Gastrocnemius medialis (tissue), 4 donors: Measurements from ENCODE around the gene GSTCD. TPM values are rescaled to one million over a fixed set of nuclear protein-coding genes. Genes with fewer than 3 reads are reported as not detected.
A peak's percentile ranks its signal among the peaks of the same experiment; 100 is the strongest.

Source experiments
- ATAC-seq, 2 donors: fragments of 150-250 bp; one replicate each; pipeline ENCODE4 v1.9.1; 2016
- DNase-seq, 2 donors: peaks; one replicate each; pipeline ENCODE4 v3.0.0-alpha.2; 2019
- H3K27ac ChIP-seq, 4 donors: fragments of 200-600 bp; sonication (generic); 1 replicate in 1 of 4; 2 replicates in 3 of 4; pipeline ENCODE4 v1.5.1; 2016 to 2018; ENCODE audit warnings: mild to moderate bottlenecking in 2 of 4, moderate library complexity in 1 of 4
- H3K27me3 ChIP-seq, 3 donors: fragments of 200-600 bp; sonication (generic) in 2 of 3; 1 replicate in 1 of 3; 2 replicates in 2 of 3; pipeline versions ENCODE4 v1.5.1 to v1.6.0; 2016 to 2019; ENCODE audit warnings: mild to moderate bottlenecking in 1 of 3, moderate library complexity in 1 of 3
- H3K36me3 ChIP-seq, 2 donors: fragments of 200-600 bp; sonication (generic) in 1 of 2; one replicate each; pipeline ENCODE4 v1.5.1; 2017 to 2018
- H3K4me1 ChIP-seq, 2 donors: fragments of 200-600 bp; sonication (generic) in 1 of 2; one replicate each; pipeline ENCODE4 v1.5.1; 2016 to 2017; ENCODE audit warnings: mild to moderate bottlenecking in 2 of 2
- H3K4me3 ChIP-seq, 4 donors: fragments of 200-600 bp; sonication (generic) in 3 of 4; 1 replicate in 1 of 4; 2 replicates in 3 of 4; pipeline ENCODE4 v1.5.1; 2016 to 2019; ENCODE audit warnings: mild to moderate bottlenecking in 2 of 4
- H3K9me3 ChIP-seq, 3 donors: fragments of 200-600 bp; sonication (generic) in 2 of 3; 1 replicate in 1 of 3; 2 replicates in 2 of 3; pipeline ENCODE4 v1.5.1; 2016 to 2019
- POLR2A ChIP-seq, 2 donors: fragments of 450-650 bp; IDR thresholded peaks; one replicate each; pipeline ENCODE4 v1.6.1; 2017; ENCODE audit warnings: antibody characterized with exemption in 2 of 2, mild to moderate bottlenecking in 2 of 2, moderate library complexity in 2 of 2
- in situ Hi-C, 4 donors: fragments of 200-750 bp; cut with MboI; loops; one replicate each; pipeline versions ENCODE4 v1.15.0 to v1.8.0; 2017; ENCODE audit warnings: low sequenced_read_pairs in 4 of 4
- intact Hi-C: fragments of 100-400 bp; cut with DNase I; formaldehyde crosslinking; loops from one replicate; pipeline ENCODE4 v1.15.1; 2023; ENCODE audit warnings: low total_unique reads
- total RNA-seq, 4 donors: library from RNA; depleted of rRNA; stranded (reverse); fragments of >200 nt; gene quantifications; one replicate each; pipeline versions ENCODE4 v1.1.0 to v1.2.3, GENCODE V29; 2016
- TF ChIP-seq, protein P1 (sequence below), 5 experiments: fragments of 450-650 bp in 3 of 5; fragments of 200-600 bp in 2 of 5; sonication (generic) in 2 of 5; IDR thresholded peaks in 4 of 5; conservative IDR thresholded peaks in 1 of 5; 1 replicate in 4 of 5; 2 replicates in 1 of 5; pipeline ENCODE4 v1.5.1; 2016 to 2019; ENCODE audit warnings: antibody characterized with exemption in 5 of 5, mild to moderate bottlenecking in 3 of 5, moderate library complexity in 3 of 5

The GSTCD gene, protein sequence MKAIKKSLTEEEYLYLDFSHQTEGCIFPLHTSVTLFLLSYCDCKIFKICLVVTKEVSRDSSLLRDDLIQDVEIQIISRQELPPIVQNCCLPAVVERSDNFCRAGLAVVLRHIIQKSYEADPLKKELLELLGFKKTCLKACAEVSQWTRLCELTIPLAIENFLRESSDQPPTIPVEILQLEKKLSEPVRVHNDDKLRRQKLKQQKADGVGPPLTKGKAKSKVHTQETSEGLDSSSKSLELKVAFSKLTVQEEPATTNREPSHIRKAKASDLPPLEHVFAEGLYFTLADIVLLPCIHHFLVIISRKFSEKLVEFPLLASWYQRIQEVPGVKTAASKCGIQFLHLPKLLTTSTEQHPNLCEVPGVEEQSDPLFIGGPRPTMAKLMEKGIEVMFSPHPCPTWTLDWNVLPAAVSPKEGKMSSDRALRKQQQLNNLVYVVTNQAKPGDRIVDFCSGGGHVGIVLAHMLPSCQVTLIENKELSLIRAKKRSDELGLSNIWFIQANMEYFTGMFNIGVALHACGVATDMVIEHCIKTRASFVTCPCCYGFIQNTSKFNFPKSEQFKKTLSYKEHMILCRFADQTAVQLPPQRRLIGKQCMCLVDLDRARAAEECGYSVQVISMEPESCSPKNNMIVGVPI
- 10 to 100 TPM in 1 of 4 donors, 1 to 10 TPM in 3; 1.8 to 15.0 (median 5.6) TPM for total RNA-seq

DNA sequence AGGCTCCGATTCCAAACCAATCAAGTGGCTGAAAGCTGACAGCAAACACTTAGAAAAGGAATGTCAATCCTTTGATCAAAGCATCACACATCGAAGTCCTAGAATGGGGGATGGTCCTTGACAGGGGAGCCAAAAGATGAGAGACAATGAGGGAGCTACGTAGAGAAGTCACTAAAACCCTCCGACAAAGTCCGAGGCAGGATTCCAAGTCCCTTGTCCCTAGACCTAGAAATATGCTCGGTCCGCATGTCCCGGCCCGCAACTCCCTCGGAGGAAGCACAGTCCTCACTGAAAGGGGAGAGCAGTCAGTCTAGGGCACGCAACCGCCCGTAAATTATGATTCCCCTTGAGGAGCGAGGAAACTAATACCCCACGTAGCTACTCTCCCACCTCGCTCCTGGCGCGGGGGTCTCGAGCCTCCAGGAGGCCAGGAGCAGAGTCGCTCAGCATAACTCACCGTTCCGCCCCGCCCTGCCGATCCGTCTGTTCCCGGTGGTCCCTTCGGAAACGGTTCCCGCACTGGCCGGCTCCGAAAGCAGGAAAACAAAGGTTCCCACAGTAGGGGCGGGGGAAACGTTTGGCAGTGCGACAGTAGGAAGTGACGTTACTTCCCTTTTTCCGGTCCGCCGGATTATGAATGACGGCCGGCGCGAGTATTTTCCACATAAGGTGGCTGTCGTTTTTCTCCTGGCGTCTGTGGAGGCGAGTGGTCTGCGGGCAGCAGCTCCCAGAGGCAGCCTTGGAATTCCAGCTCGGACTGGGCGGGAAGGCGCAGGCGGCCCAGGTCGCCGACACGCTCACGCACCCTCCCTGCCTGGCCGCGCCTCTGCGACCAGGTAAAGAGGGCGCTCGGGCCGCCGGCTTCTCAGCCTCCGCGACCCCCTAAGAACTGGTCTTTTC lies at the start of gene GSTCD, which contains the start of gene INTS12:
GSTCD (plus strand) TSS at position 604 of the 900 bp plus-strand sequence. CDS start 8,830 bp downstream, outside the sequence.
INTS12 (minus strand) TSS at position 509 of the 900 bp plus-strand sequence. CDS start 8,684 bp downstream, outside the sequence.
- no peaks in the 10 kb centered on the region for H3K27me3 ChIP-seq
- DNase-seq (peak; percentile 84 to 86), ATAC-seq (peak; percentile 98 to 99)
- peak within 1 kb of the TSS; percentile 91 to 98 (median 94) for H3K4me3 ChIP-seq
- in situ Hi-C loops: loop anchor here in 3 of 4 donors (25.0 kb wide), 2 partner anchors 196 to 571 kb away; partner anchors contain the start of gene TET2 (in 2 of the 3)
- TF ChIP-seq, protein P1, sequence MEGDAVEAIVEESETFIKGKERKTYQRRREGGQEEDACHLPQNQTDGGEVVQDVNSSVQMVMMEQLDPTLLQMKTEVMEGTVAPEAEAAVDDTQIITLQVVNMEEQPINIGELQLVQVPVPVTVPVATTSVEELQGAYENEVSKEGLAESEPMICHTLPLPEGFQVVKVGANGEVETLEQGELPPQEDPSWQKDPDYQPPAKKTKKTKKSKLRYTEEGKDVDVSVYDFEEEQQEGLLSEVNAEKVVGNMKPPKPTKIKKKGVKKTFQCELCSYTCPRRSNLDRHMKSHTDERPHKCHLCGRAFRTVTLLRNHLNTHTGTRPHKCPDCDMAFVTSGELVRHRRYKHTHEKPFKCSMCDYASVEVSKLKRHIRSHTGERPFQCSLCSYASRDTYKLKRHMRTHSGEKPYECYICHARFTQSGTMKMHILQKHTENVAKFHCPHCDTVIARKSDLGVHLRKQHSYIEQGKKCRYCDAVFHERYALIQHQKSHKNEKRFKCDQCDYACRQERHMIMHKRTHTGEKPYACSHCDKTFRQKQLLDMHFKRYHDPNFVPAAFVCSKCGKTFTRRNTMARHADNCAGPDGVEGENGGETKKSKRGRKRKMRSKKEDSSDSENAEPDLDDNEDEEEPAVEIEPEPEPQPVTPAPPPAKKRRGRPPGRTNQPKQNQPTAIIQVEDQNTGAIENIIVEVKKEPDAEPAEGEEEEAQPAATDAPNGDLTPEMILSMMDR (IDR thresholded peaks at IDR 0.05 in 4 of 5, conservative IDR thresholded peaks at IDR 0.05 in 1 of 5): no peak
- TF ChIP-seq POLR2A (IDR thresholded peaks at IDR 0.05): peak; percentile 48 to 57
- no peaks in the 10 kb centered on the region for H3K36me3 ChIP-seq
- intact Hi-C loops: loop anchor here (1.0 to 2.0 kb wide), 4 partner anchors 86 to 608 kb away; partner anchors contain the start of genes AIMP1, PPA2, TBCK and TET2
- H3K4me1 ChIP-seq: peaks cover 18 to 30% of the 10 kb centered on the region in 2 donors
- H3K27ac ChIP-seq: peak within 1 kb of the TSS; percentile 89 to 93 (median 91)
- H3K9me3 ChIP-seq: no peaks in the 10 kb centered on the region

DNA sequence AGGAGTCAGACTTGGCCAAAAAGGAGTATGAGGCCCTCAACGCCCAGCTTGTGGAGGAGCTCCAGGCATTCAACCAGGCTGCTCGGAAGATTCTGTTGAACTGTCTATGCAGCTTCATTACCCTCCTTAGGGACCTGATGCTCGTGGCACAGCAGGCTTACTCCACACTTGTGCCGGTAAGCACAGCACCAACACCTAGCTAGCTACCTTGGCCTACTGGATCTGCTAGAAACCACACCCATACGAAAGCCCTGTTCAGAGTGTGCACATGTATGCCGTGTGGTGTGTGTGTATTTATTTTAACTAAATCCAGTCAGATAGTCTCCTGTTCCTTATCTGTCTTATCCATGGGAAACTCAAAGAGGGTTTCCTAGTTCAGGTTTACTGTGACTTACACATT lies 49.4 kb upstream of the GSTCD start:
- no peaks in the 10 kb centered on the region for H3K4me1 ChIP-seq
- no peak overlapping the region for H3K27ac ChIP-seq
- intact Hi-C loops (no loop called here), in situ Hi-C loops (no loop called here)
- no peak overlapping the region for H3K4me3 ChIP-seq
- no peaks in the 10 kb centered on the region for H3K9me3 ChIP-seq
- no peaks in the 10 kb centered on the region for H3K36me3 ChIP-seq
- TF ChIP-seq, protein P1 (IDR thresholded peaks at IDR 0.05 in 4 of 5, conservative IDR thresholded peaks at IDR 0.05 in 1 of 5): no peak
- TF ChIP-seq POLR2A (IDR thresholded peaks at IDR 0.05): no peak
- ATAC-seq: no peak
- no peaks in the 10 kb centered on the region for H3K27me3 ChIP-seq
- no peak for DNase-seq

DNA sequence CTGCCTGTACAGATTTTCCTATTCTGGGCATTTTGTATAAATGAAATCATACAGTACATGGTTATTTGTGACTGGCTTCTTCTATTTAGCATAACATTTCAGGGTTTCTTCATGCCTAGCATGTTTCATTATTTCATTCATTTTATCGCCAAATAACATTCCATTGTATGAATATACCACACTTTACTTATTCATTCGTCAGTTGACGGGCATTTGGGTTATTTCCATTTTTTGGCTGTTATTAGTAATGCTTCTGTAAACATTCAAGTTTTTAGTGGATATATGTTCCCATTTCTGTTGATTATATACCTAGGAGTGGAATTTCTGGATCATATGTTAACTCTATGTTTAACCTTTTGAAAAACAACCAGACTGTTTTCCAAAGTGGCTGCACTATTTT lies 47.6 kb upstream of the GSTCD start:
- in situ Hi-C loops: no loop called here
- no peak overlapping the region for H3K27ac ChIP-seq
- TF ChIP-seq, protein P1 (IDR thresholded peaks at IDR 0.05 in 4 of 5, conservative IDR thresholded peaks at IDR 0.05 in 1 of 5): no peak
- TF ChIP-seq POLR2A (IDR thresholded peaks at IDR 0.05): no peak
- H3K27me3 ChIP-seq: no peaks in the 10 kb centered on the region
- DNase-seq: no peak
- intact Hi-C loops: no loop called here
- H3K4me3 ChIP-seq: no peak overlapping the region
- no peaks in the 10 kb centered on the region for H3K4me1 ChIP-seq
- no peak for ATAC-seq
- H3K36me3 ChIP-seq: no peaks in the 10 kb centered on the region
- H3K9me3 ChIP-seq: no peaks in the 10 kb centered on the region

DNA sequence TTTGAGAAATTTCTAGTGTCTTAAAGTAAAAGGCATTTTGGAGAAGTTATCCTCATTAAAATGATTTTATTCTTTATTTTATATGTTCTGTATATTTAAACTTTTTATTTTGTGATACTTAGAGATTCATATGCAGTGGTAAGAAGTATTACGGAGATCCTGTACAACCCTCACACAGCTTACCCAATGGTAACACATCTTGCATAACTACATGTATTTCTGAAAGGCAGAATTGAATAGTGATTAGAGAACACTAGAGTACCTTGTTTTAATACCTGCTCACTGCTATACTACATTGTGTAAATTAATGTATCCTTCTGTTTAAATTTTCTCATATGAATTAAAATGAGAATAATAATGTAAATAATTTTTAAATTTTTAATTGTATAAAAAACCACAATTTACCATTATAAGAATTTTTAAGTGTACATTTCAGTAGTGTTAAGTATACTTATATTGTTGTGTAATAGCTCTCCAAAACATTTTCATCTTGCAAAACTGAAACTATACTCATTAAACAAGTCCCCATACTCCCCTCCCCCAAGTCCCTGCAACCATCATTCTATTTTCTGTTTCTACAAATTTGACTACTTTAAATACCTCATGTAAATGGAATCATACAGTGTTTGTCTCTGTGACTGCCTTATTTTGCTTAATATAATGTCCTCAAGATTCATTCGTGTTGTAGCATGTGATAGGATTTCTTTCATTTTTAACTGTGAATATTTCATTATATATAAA lies 45.5 kb upstream of the GSTCD start:
- H3K27ac ChIP-seq: no peak overlapping the region
- H3K4me3 ChIP-seq: no peak overlapping the region
- no peak for DNase-seq
- in situ Hi-C loops (no loop called here), intact Hi-C loops (no loop called here)
- H3K9me3 ChIP-seq: no peaks in the 10 kb centered on the region
- no peak for TF ChIP-seq POLR2A (IDR thresholded peaks at IDR 0.05)
- TF ChIP-seq, protein P1 (IDR thresholded peaks at IDR 0.05 in 4 of 5, conservative IDR thresholded peaks at IDR 0.05 in 1 of 5): no peak
- no peaks in the 10 kb centered on the region for H3K4me1 ChIP-seq
- no peak for ATAC-seq
- no peaks in the 10 kb centered on the region for H3K36me3 ChIP-seq
- H3K27me3 ChIP-seq: no peaks in the 10 kb centered on the region
